HG02642 (cell line): ENCODE results near the gene MRI1.
A peak's percentile ranks its signal among the peaks of the same experiment; 100 is the strongest.
"Not testable (repeated sequence)": the region's sequence is repeated elsewhere in the genome, so short reads cannot be mapped to it uniquely, and the experiment has no call there.

Experiments
- ATAC-seq: cut with Tn5 transposase; IDR thresholded peaks from one replicate; pipeline ENCODE4 v1.9.1; 2021; ENCODE audit warnings: mild to moderate bottlenecking; ENCODE audit not compliant: unreplicated experiment, poor library complexity

The MRI1 gene

DNA sequence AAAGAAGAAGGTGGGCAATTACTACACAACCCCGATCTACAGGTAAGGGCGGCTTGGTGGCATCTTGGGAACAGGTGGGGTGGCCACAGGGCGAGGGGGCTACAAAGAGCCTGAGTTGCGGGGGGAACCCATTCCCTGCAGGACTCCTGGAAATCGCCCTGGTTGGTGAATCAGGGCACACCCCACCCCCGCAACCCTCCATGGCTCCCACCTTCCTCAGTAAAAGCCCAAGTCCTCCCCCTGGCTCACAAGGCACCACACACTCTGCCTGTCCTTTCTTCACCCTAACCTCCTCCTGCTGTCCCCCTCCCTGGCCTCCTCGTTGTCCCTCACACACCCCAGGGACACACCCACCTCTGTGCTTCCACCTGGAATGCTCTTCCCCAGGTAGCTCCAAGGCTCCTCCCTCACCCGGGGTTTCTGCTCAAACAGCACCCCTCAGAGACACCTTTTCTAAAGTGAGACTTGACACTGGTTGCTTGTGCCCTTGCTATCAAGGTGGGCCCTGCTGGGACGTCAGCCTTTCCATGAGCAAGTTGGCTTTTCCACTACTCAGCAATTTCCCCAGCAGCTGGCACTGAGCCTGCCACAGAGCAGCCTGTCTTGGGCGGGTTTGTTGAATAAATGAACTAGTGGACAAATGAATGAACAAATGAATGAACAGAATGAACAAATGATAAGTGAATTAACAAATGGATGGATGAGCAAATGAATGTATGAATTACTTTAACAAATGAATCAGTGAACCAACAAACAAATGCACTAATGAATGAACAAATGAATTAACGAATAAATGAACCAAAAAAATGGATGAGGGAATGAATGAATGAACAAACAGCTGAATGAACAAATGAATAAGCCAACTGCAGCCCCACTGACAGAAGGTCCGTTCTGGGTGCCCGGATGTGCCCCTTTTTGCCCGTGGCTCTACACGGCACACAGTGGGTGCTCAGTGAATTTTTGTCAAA lies 6.2 kb upstream of the MRI1 start:
- ATAC-seq, result no peak

DNA sequence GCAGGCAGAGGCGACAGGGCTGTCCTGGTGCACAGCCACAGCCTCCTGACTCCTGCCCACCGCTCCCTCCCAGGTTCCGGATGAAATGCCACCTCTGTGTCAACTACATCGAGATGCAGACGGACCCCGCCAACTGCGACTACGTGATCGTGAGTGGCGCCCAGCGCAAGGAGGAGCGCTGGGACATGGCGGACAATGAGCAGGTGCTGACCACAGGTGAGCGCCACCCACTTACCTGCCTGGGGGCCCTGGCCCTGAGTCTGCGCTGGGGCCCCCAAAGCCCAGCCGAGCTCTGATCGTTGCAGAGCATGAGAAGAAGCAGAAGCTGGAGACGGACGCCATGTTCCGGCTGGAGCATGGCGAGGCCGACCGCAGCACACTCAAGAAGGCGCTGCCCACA lies 5.5 kb upstream of the MRI1 start:
- ATAC-seq, result no peak

DNA sequence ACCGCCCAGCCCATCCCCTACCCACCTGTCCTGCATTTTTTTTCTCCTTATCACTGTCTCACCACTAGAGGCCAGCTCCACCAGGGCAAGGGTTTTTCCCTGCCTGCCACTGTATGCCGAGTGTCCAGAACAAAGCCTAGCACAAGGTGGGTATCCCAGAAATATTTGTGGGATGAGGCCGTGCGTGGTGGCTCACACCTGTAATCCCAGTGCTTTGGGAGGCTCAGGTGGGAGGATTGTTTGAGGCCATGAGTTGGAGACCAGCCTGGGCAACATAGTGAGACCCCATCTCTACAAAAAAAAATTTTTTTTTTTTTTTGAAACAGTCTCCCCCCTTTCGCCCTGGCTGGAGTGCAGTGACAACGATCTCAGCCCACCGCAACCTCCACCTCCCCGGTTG lies 2.9 kb upstream of the MRI1 start:
- no peak for ATAC-seq

DNA sequence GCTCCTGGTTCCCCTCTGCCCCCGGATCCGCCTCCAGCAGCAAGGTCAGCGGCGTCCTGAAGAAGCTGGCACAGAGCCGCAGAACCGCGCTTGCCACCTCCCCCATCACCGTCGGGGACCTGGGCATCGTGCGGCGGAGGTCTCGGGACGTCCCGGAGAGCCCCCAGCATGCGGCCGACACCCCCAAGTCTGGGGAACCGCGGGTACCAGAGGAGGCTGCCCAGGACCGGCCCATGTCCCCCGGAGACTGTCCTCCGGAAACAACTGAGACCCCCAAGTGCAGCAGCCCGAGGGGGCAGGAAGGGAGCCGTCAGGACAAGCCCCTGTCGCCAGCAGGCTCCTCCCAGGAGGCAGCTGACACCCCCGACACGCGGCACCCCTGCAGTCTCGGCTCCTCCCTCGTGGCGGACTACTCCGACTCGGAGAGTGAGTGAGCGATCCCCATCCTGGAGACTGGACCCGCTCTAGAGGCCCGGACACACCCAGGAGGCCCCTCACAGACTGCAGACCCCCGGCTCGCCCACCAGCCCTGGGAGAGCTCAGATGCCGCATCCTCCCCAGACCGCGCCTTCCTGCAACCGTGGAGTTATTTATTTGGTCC lies 1.6 kb upstream of the MRI1 start:
- ATAC-seq, result no peak

DNA sequence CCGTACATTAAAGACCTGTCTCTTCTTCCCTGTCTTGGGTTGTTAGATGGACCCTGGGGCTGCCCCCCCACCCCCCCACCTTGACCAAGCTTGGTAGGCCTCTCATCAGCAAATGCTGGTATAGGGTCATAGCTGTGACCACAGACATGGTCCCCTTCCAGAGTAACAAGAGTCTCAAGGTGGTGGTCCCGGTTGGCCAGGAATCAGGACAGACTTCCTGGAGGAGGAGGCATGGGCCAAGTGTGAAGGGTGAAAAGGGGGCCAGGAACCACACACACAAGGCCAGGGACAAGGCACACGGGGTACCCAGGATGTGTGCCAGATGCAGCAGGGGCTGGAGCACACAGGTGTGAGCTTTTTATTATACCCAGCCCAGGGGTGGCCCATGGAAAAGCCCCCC lies 1.1 kb upstream of the MRI1 start:
- no peak for ATAC-seq

DNA sequence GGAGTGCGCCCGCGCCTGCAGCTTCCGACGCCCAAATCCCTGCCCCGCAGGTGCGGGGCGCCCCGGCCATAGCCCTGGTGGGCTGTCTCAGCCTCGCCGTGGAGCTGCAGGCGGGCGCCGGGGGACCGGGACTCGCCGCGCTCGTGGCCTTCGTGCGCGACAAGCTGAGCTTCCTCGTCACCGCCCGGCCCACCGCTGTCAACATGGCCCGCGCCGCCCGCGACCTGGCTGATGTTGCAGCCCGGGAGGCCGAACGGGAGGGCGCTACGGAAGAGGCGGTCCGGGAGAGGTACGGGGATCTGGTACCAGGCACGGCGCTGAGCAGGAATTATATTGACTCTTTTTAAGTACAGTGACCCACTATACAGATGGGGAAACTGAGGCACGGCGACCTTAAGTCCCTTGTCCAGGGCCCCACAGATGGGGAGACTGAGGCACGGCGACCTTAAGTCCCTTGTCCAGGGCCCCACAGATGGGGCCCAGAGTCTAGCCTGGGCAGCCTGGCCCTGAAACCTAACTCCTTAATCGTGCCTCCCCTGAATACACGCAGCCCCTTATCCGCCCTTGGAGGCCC lies 586 bp downstream of the MRI1 start:
- peak; percentile 37 for ATAC-seq

DNA sequence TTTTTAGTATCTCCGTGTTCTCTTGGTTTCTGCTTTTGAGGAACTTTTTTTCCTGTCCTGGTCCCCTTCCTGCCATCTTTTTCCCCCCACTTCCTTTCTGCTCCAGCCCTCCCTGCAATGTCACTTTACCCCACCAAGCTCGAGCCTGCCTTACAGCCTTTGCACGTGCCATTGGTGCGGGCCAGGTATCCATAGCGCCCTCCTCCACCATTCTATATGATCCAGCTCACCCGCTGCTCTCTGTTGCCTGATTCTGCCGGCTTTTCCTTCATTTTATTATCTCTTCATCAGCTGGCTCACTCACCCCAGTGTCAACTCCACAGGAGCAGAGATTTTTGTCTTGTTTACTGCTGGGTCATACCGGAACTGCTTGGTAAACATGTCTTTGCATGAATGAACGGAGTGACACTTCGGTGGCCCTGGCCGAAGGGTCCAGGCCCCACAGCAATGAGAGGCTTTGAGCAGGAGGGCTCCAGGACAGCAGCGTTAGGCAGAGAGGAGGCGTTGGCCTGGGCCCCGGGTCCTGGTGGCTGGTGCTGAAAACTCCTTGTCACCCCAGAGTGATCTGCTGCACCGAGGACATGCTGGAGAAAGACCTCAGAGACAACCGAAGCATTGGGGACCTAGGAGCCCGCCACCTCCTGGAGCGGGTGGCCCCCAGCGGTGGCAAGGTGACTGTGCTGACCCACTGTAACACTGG lies 1.2 kb downstream of the MRI1 start:
- no peak for ATAC-seq

DNA sequence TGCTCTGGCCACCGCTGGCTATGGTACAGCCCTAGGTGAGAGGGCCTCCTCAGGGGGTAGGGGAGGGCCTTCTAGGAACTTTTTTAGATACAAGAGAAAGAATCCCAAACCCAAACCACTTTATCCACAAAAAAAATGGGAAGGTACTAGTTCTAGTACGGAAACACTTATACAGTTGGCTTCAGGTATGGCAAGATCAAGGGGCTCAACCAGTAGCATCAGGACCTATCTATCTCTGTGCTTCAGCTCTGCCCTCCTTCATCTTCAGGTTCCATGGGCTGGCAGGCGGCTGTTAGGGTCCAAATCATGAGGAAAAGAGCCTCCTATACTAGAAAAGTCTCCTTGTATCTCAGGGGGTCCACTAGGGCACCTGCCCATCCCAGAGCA lies 1.8 kb downstream of the MRI1 start:
- ATAC-seq, result no peak

DNA sequence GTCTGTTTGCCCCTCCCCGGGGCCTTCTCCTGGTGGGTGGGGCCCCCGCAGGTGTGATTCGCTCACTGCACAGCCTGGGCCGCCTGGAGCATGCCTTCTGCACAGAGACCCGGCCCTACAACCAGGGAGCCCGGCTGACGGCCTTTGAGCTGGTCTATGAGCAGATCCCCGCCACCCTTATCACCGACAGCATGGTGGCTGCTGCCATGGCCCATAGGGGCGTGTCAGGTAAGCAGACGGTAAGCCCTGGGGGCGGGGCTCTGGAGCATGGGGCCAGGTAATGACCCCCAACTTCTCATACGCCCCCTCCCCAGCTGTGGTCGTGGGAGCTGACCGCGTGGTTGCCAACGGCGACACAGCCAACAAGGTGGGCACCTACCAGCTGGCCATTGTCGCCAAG lies 4.2 kb downstream of the MRI1 start:
- no peak for ATAC-seq

DNA sequence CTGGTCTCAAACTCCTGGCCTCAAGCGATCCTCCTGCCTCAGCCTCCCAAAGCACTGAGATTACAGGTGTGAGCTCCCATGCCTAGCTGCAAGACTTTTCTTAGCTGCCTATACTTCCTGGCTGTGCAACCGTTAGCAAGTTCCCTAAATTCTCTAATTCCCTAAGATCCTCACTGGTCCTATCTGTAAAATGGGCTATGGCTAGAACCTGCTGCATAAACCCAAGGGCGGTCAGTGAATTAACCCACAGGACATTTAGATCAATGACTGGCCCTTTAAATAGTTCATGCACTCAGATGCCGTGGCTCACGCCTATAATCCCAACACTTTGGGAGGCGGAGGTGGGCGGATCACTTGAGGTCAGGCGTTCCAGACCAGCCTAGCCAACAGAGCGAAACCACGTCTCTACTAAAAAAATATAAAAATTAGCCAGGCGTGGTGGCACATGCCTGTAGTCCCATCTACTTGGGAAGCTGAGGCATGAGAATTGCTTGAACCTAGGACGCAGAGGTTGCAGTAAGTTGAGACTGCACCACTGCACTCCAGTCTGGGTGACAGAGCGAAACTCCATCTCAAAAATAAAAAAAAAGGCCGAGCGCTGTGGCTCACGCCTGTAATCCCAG lies 5.8 kb downstream of the MRI1 start:
- no peak for ATAC-seq

DNA sequence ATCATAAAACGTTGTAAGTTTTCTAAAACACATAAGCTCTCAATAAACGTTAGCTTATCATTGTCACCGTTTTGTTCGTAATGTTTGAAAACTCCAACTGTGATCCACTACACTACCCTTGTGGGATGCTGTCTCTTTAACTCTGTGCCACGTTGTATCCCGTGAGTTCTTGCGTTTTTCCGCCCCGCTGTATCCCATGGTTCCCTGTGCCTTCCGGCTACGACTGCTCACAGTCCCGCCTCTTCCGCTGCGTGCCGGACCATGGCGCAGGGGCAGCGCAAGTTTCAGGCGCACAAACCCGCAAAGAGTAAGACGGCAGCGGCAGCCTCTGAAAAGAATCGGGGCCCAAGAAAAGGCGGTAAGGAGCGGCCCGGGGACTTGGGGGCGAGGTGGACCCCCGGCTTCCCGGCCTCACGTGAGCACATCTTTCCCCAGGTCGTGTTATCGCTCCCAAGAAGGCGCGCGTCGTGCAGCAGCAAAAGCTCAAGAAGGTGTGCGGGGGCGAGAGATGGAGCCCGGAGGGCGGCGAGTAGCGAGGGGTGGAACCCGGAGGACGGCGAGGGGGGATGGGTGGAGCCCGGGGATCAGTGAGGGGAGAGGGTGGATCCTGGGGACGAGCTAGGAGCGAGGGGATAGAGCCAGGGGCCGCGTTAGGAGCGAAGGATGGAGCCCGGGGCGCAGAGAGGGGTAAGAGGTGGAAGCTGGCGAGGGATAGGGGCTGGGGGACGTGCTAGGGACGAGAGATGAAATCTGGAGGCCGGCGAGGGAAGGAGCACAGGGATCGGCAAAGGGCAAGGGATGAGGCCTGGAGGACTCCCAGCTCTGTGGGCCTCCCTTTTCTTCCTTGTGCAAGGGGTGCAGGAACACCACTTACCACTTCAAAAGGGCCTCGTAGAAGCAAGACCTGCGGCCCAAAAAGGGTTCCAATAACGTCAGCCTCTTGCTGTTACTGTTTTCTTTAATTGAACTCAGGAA lies 10.2 kb downstream of the MRI1 start, which contains the start of gene C19orf53:
TSS of gene C19orf53 (plus strand) at position 240 of the 975 bp plus-strand sequence. CDS start at position 262, 22 bp downstream.
- peak; percentile 95 for ATAC-seq

DNA sequence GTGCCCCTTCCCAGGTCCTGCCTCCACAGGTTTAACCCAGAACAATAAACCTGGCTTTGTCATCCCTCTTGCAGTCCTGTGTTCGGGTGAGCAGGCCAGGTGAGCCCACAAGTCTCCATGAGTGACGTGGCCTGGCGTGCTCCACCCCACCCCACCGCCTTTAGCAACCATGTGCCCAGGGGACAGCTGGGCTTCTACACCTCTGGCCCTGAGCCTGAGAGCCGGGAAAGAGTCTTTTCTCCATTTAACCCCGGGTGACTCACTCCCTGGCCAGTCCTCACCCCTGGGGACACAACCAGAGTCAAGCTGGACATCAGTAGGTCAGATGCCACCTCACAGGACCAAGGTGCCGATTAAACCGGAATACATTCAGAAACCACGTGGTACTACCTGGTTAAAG lies 14.1 kb downstream of the MRI1 start:
- no peak for ATAC-seq

DNA sequence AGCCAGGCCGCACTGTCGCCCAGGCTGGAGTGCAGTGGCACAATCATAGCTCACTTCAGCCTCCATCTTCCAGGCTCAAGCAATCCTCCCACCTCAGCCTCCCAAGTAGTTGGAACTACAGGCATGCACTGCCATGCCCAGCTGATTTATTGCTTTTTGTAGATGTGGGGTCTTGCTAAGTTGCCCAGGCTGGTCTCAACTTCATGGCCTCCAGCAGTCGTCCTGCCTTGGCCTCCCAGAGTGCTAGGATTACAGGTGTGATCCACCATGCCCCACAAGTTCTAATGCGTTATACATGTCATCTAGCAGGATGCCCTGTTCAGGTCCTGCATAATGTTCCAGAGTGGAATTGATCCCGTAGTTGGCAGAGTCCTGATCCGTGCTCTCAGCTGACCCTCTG lies 14.5 kb downstream of the MRI1 start:
- no peak for ATAC-seq

DNA sequence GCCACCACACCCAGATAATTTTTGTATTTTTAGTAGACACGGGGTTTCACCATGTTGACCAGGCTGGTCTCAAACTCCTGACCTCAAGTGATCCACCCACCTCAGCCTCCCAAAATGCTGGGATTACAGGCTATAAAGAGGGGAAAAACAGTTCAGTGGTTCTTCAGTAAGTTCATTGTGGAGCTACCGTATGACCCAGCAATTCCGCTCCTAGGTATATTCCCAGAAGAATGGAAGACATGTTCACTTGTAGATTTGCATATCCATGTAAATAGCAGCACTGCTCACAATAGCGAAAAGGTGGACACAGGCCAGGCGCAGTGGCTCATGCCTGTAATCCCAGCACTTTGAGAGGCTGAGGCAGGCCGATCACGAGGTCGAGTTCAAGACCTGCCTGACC lies 15.5 kb downstream of the MRI1 start:
- ATAC-seq, result not testable (repeated sequence)

DNA sequence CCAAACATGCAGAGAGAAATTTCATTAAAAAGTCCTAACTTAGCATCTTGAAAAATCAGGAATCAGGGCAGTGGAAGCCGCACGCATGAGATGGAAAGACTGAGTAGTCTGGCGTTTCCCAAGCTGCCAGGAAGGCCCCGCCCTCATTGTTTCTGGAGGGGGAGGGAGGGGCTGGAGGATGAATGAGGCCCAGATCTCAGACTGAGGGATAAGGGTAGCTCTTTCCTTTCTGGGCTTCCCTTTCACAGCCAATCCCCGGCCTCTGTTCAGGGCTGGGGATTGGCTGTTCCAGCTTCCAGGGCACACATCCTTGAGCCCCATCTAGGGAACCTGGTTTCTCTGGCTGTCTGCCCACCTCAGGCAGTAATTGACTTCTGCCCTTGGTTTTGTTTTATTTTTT lies 17.2 kb downstream of the MRI1 start:
- ATAC-seq, result no peak

DNA sequence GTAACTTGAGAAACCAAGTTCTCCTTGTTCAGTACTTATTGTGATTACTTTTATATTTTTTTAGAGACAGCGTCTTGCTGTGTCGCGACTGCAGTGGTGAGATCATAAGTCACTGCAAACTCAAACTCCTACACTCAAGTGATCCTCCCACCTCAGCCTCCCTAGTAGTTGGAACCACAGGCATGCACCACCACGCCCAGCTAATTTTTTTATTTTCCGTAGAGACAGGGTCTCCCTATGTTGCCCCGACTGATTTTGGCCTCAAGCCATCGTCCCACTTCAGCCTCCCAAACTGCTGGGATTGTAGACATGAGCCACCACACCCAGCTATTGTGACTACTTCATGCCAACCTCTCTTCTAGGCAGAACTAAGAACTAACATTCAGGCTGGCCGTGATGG lies 18.2 kb downstream of the MRI1 start:
- ATAC-seq, result no peak

DNA sequence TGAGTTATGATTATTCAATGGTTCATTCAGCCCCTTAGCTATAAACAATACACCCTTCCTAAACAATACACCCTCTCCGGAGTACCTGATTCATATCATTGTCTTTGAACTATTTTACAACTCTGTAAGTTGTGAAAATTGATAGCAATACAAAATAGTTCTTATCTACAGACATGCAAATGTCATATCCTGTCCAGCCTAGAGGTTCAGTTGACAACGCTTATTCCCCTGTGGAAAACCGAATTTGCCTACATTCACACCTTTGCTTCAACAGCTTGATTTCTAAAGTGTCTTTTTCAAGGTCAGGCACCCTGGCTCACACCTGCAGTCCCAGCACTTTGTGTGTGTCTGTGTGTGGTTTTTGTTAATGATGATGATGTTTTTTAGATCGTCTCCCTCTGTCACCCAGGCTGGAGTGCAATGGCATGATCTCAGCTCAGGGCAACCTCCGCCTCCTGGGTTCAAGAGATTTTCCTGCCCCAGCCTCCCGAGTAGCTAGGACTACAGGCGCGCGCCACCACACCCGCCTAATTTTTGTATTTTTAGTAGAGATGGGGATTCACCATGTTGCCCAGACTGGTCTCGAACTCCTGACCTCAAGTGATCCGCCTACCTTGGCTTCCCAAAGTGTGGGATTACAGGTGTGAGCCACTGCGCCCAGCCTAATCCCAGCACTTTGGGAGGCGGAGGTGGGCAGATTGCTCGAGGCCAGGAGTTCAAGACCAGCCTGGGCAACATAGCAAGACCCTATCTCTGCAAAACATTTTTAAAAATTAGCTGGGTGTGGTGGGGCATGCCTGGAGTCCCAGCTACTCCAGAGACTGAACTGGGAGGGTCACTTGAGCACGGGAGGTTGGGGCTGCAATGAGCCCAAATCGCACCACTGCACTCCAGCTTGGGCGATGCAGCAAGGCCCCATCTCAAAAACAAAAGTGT lies 19.5 kb downstream of the MRI1 start:
- ATAC-seq, result no peak
